GM12878 (cell line): ENCODE data around the gene CDK3.

ENCODE experiments used
- CTCF ChIP-seq, 3 experiments: IDR thresholded peaks in 2 of 3; conservative IDR thresholded peaks in 1 of 3; 2 replicates each; pipeline ENCODE4 v1.5.1; 2011; ENCODE audit warnings: low read depth in 3 of 3, low read length in 3 of 3, mild to moderate bottlenecking in 3 of 3, control low read depth in 2 of 3, moderate library complexity in 2 of 3, inconsistent platforms in 1 of 3, mixed read lengths in 1 of 3; ENCODE audit not compliant: control insufficient read depth in 2 of 3, insufficient read depth in 1 of 3; ENCODE audit errors: extremely low read depth in 1 of 3
- EP300 ChIP-seq, 2 experiments: fragments of 150-350 bp in 1 of 2; IDR thresholded peaks; 2 replicates each; pipeline ENCODE4 v1.6.1; 2011 to 2012; ENCODE audit warnings: low read depth in 2 of 2, low read length in 2 of 2, borderline replicate concordance in 1 of 2, improper control_type of control experiment in 1 of 2, inconsistent platforms in 1 of 2; ENCODE audit not compliant: control insufficient read depth in 1 of 2
- EZH2 ChIP-seq: IDR thresholded peaks from 2 replicates; pipeline ENCODE4 v1.6.1; 2012; ENCODE audit warnings: low read depth, mild to moderate bottlenecking, control low read depth, inconsistent platforms, low read length, borderline replicate concordance; ENCODE audit not compliant: control insufficient read depth
- HDAC6 ChIP-seq: fragments of 200-600 bp; sonication (generic); IDR thresholded peaks from one replicate; pipeline ENCODE4 v1.8.0; 2017; ENCODE audit warnings: antibody characterized with exemption; ENCODE audit not compliant: unreplicated experiment
- POLR2A ChIP-seq: IDR thresholded peaks from 2 replicates; pipeline ENCODE4 v1.6.1; 2011; ENCODE audit warnings: low read depth, mild to moderate bottlenecking, low read length
- RAD21 ChIP-seq: IDR thresholded peaks from 2 replicates; pipeline ENCODE4 v1.6.1; 2011; ENCODE audit warnings: mild to moderate bottlenecking, low read depth, low read length, moderate library complexity; ENCODE audit not compliant: insufficient read depth
- RFX5 ChIP-seq: IDR thresholded peaks from 2 replicates; pipeline ENCODE4 v1.6.1; 2011; ENCODE audit warnings: low read depth, low read length, improper control_type of control experiment
- YY1 ChIP-seq: IDR thresholded peaks from 2 replicates; pipeline ENCODE4 v1.6.1; 2011; ENCODE audit warnings: low read depth, mild to moderate bottlenecking, low read length
- ZNF687 ChIP-seq: fragments of 450-650 bp; IDR thresholded peaks from 2 replicates; pipeline ENCODE4 v1.6.1; 2017; ENCODE audit warnings: mild to moderate bottlenecking, moderate library complexity

GRCh38 chr17:75950855-75951554, 49.6 kb upstream of the CDK3 start:
- TF ChIP-seq ZNF687 (no peak), RFX5 (no peak), EP300 (IDR thresholded peaks at IDR 0.05; ENCODE audit: borderline replicate concordance in 1 of 2, control insufficient read depth in 1 of 2, low read depth in 2 of 2, low read length in 2 of 2) (no peak), POLR2A (no peak), RAD21 (no peak), EZH2 (no peak), CTCF (IDR thresholded peaks at IDR 0.05 in 2 of 3, conservative IDR thresholded peaks at IDR 0.05 in 1 of 3; ENCODE audit: control insufficient read depth in 2 of 3, extremely low read depth in 1 of 3, insufficient read depth in 1 of 3, low read depth in 3 of 3, low read length in 3 of 3) (no peak), YY1 (no peak), HDAC6 (no peak)
